Measurements from ENCODE around the gene KCNA2.
A peak's percentile ranks its signal among the peaks of the same experiment; 100 is the strongest.

Gene KCNA2

GRCh38 chr1:110605901-110606656, at the start of gene KCNA2:
KCNA2 (minus strand) TSS chr1:110606358; CDS start chr1:110604782, 1,576 bp downstream.
- no peak for DNase-seq (ENCODE audit: low read depth)

- no peak for DNase-seq (ENCODE audit: low read depth)
These were observed 44.5 kb upstream of the KCNA2 start for GRCh38 chr1:110650609-110651008.

- DNase-seq (ENCODE audit: low read depth) = no peak
These were observed 42.3 kb upstream of the KCNA2 start for GRCh38 chr1:110648417-110648816.

- DNase-seq (ENCODE audit: low read depth) = no peak
These were observed 41.2 kb upstream of the KCNA2 start for GRCh38 chr1:110647254-110647891.

GRCh38 chr1:110645821-110646735, 39.9 kb upstream of the KCNA2 start:
- DNase-seq (ENCODE audit: low read depth) = no peak

GRCh38 chr1:110645211-110645610, 39.1 kb upstream of the KCNA2 start:
- DNase-seq (ENCODE audit: low read depth) = no peak

- no peak for DNase-seq (ENCODE audit: low read depth)
These were observed 37.8 kb upstream of the KCNA2 start for GRCh38 chr1:110643879-110644472.

GRCh38 chr1:110639724-110640386, 33.7 kb upstream of the KCNA2 start:
- no peak for DNase-seq (ENCODE audit: low read depth)

- DNase-seq (ENCODE audit: low read depth) = no peak
These were observed 32.4 kb upstream of the KCNA2 start for GRCh38 chr1:110638556-110638955.

- DNase-seq (ENCODE audit: low read depth) = no peak
These were observed 31.9 kb upstream of the KCNA2 start for GRCh38 chr1:110638058-110638457.

GRCh38 chr1:110637475-110637874, 31.3 kb upstream of the KCNA2 start:
- DNase-seq (ENCODE audit: low read depth) = no peak

- DNase-seq (ENCODE audit: low read depth) = no peak
These were observed 30.2 kb upstream of the KCNA2 start for GRCh38 chr1:110636149-110636935.

- no peak for DNase-seq (ENCODE audit: low read depth)
These were observed 29.3 kb upstream of the KCNA2 start for GRCh38 chr1:110635434-110635833.

GRCh38 chr1:110634455-110635311, 28.5 kb upstream of the KCNA2 start:
- no peak for DNase-seq (ENCODE audit: low read depth)

GRCh38 chr1:110634086-110634454, 27.9 kb upstream of the KCNA2 start:
- DNase-seq (ENCODE audit: low read depth) = no peak

- no peak for DNase-seq (ENCODE audit: low read depth)
These were observed 27.5 kb upstream of the KCNA2 start for GRCh38 chr1:110633646-110634030.

GRCh38 chr1:110631836-110632620, 25.9 kb upstream of the KCNA2 start:
- DNase-seq (ENCODE audit: low read depth) = no peak

- peak; percentile 57 for DNase-seq (ENCODE audit: low read depth)
These were observed 24.9 kb upstream of the KCNA2 start for GRCh38 chr1:110630839-110631663.
